HepG2 (cell line): ENCODE results near the gene STAMBPL1. TPM values are rescaled to one million over a fixed set of nuclear protein-coding genes. Genes with fewer than 3 reads are reported as not detected.

Experiments
- ATRX ChIP-seq: sonication (generic); formaldehyde crosslinking; IDR thresholded peaks from 2 replicates; pipeline ENCODE4 v1.4.0; 2020; ENCODE audit warnings: missing genetic modification reagents, borderline replicate concordance
- BATF2 ChIP-seq: sonication (generic); formaldehyde crosslinking; IDR thresholded peaks from 2 replicates; pipeline ENCODE4 v1.8.0; 2022; ENCODE audit warnings: mild to moderate bottlenecking, missing genetic modification reagents, moderate library complexity
- ETV6 ChIP-seq: sonication (generic); formaldehyde crosslinking; conservative IDR thresholded peaks from 2 replicates; pipeline ENCODE4 v1.4.0; 2020; ENCODE audit warnings: missing genetic modification reagents
- IRF2 ChIP-seq: IDR thresholded peaks from 2 replicates; pipeline ENCODE4 v1.6.1; 2018; ENCODE audit warnings: missing genetic modification reagents, missing compliant biosample characterization
- ISX ChIP-seq: sonication (generic); formaldehyde crosslinking; conservative IDR thresholded peaks from 2 replicates; pipeline ENCODE4 v1.5.0; 2020; ENCODE audit warnings: missing genetic modification reagents
- MAF1 ChIP-seq: sonication (generic); formaldehyde crosslinking; IDR thresholded peaks from 2 replicates; pipeline ENCODE4 v1.5.0; 2020; ENCODE audit warnings: missing genetic modification reagents, borderline replicate concordance
- PAF1 ChIP-seq: IDR thresholded peaks from 2 replicates; pipeline ENCODE4 v1.6.1; 2016; ENCODE audit warnings: missing genetic modification reagents, missing compliant biosample characterization
- PAXIP1 ChIP-seq: sonication (generic); formaldehyde crosslinking; conservative IDR thresholded peaks from 2 replicates; pipeline ENCODE4 v1.4.0; 2020; ENCODE audit warnings: mild to moderate bottlenecking, missing genetic modification reagents, moderate library complexity
- SMAD9 ChIP-seq: sonication (generic); formaldehyde crosslinking; IDR thresholded peaks from 2 replicates; pipeline ENCODE4 v1.5.1; 2020; ENCODE audit warnings: mild to moderate bottlenecking, missing genetic modification reagents
- TP53 ChIP-seq: sonication (generic); formaldehyde crosslinking; conservative IDR thresholded peaks from 2 replicates; pipeline ENCODE4 v1.4.0; 2020; ENCODE audit warnings: missing genetic modification reagents
- ZC3H4 ChIP-seq: sonication (generic); formaldehyde crosslinking; IDR thresholded peaks from 2 replicates; pipeline ENCODE4 v1.4.0; 2020; ENCODE audit warnings: missing genetic modification reagents, borderline replicate concordance
- ZNF34 ChIP-seq: sonication (generic); formaldehyde crosslinking; IDR thresholded peaks from 2 replicates; pipeline ENCODE4 v1.4.0; 2020; ENCODE audit warnings: mild to moderate bottlenecking, missing genetic modification reagents, borderline replicate concordance
- ZNF382 ChIP-seq: sonication (generic); formaldehyde crosslinking; IDR thresholded peaks from 2 replicates; pipeline ENCODE4 v1.5.0; 2020; ENCODE audit warnings: missing genetic modification reagents, mild to moderate bottlenecking, borderline replicate concordance
- ZNF609 ChIP-seq: sonication (generic); formaldehyde crosslinking; IDR thresholded peaks from 2 replicates; pipeline ENCODE4 v1.4.0; 2020; ENCODE audit warnings: mild to moderate bottlenecking, missing genetic modification reagents, borderline replicate concordance
- polyA plus RNA-seq, 8 experiments: library from polyadenylated mRNA; depleted of rRNA in 3 of 8; stranded (reverse) in 7 of 8; unstranded in 1 of 8; fragments of >200 nt; fragmentation: Illumina TruSeq in 4 of 8; extraction: Trizol in 4 of 8; gene quantifications; 2 replicates each; pipeline versions ENCODE4 v1.2.1 to v1.2.3, GENCODE V29; 2011 to 2016; ENCODE audit warnings: low read depth in 4 of 8, missing spikeins in 1 of 8, mixed read lengths in 1 of 8; ENCODE audit not compliant: insufficient read depth in 1 of 8
- total RNA-seq, 5 experiments: library from RNA; depleted of rRNA; stranded (reverse); fragments of >200 nt; fragmentation: Illumina TruSeq; extraction: Trizol; gene quantifications; 2 replicates each; pipeline ENCODE4 v1.2.3, GENCODE V29; 2016; ENCODE audit warnings: low read depth in 1 of 5
- TF ChIP-seq, protein P1 (sequence below): sonication (generic); formaldehyde crosslinking; IDR thresholded peaks from 2 replicates; pipeline ENCODE4 v1.4.0; 2020; ENCODE audit warnings: missing genetic modification reagents, borderline replicate concordance

Gene STAMBPL1
- total and polyA plus RNA-seq, 2 of the 13 experiments (the other 11 are each of a cell fraction or from before 2014, with no cell fraction given), result 1.4 to 1.5 TPM

DNA sequence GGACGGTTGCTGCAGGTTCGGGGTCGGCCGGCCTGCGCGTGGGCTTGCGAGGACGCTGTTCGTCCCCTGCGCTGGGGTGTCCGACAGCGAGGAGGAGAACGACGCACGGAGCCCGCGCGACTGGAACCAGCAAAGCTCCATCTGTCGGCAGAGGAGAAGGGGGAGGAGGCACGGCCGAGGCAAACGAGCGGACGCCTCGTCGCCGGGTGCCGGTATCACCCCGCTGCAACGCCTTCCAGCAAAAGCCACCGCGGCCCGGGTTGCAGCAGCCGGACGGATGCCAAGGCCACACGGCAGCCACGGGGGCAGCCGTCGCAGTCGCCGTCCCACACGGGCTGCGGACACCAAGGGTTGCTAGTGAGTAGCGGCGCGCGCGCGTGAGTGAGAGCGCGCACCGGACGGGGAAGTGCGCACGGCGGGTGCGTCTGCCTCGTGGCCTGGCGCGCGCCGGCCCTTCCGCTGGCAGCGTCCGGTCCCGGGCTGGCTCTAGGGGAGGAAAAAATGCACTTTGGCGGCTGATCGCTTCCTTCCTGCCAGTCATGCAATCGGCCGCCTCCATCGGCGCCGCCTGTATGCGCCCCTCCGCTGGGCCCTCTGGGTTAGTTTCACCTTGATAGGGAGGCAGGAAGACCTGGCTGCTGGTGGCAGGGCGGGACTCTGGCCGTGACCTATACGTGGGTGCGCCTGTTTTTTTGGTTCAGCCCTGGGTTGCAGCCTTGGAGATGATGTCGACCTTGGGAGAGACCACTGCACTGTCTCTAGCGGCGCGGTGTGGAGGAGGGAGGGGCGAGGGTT, 434 bp downstream of the STAMBPL1 start (continued):
- no peak for TF ChIP-seq SMAD9 (CRISPR knock-in tag)
- TF ChIP-seq PAF1 (CRISPR knock-in tag), result no peak
- 0 out of 2 replicates have a peak, but pooled peaks have one; percentile 35 for TF ChIP-seq MAF1 (CRISPR knock-in tag)
- no peak for TF ChIP-seq ZNF34
- TF ChIP-seq BATF2 (CRISPR knock-in tag), result peak; percentile 88
- TF ChIP-seq ETV6 (CRISPR knock-in tag), result no peak
- TF ChIP-seq ZNF609 (CRISPR knock-in tag), result peak; percentile 44
- TF ChIP-seq, protein P1, sequence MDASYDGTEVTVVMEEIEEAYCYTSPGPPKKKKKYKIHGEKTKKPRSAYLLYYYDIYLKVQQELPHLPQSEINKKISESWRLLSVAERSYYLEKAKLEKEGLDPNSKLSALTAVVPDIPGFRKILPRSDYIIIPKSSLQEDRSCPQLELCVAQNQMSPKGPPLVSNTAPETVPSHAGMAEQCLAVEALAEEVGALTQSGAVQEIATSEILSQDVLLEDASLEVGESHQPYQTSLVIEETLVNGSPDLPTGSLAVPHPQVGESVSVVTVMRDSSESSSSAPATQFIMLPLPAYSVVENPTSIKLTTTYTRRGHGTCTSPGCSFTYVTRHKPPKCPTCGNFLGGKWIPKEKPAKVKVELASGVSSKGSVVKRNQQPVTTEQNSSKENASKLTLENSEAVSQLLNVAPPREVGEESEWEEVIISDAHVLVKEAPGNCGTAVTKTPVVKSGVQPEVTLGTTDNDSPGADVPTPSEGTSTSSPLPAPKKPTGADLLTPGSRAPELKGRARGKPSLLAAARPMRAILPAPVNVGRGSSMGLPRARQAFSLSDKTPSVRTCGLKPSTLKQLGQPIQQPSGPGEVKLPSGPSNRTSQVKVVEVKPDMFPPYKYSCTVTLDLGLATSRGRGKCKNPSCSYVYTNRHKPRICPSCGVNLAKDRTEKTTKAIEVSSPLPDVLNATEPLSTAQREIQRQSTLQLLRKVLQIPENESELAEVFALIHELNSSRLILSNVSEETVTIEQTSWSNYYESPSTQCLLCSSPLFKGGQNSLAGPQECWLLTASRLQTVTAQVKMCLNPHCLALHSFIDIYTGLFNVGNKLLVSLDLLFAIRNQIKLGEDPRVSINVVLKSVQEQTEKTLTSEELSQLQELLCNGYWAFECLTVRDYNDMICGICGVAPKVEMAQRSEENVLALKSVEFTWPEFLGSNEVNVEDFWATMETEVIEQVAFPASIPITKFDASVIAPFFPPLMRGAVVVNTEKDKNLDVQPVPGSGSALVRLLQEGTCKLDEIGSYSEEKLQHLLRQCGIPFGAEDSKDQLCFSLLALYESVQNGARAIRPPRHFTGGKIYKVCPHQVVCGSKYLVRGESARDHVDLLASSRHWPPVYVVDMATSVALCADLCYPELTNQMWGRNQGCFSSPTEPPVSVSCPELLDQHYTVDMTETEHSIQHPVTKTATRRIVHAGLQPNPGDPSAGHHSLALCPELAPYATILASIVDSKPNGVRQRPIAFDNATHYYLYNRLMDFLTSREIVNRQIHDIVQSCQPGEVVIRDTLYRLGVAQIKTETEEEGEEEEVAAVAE, result no peak
- no peak for TF ChIP-seq ZC3H4 (CRISPR knock-in tag)
- no peak for TF ChIP-seq ATRX
- TF ChIP-seq TP53 (CRISPR knock-in tag), result no peak
- TF ChIP-seq PAXIP1, result no peak
- TF ChIP-seq IRF2, result no peak
- no peak for TF ChIP-seq ZNF382 (CRISPR knock-in tag)
- no peak for TF ChIP-seq ISX (CRISPR knock-in tag)
